ENCODE data around the gene CTXN1.

Gene CTXN1

DNA sequence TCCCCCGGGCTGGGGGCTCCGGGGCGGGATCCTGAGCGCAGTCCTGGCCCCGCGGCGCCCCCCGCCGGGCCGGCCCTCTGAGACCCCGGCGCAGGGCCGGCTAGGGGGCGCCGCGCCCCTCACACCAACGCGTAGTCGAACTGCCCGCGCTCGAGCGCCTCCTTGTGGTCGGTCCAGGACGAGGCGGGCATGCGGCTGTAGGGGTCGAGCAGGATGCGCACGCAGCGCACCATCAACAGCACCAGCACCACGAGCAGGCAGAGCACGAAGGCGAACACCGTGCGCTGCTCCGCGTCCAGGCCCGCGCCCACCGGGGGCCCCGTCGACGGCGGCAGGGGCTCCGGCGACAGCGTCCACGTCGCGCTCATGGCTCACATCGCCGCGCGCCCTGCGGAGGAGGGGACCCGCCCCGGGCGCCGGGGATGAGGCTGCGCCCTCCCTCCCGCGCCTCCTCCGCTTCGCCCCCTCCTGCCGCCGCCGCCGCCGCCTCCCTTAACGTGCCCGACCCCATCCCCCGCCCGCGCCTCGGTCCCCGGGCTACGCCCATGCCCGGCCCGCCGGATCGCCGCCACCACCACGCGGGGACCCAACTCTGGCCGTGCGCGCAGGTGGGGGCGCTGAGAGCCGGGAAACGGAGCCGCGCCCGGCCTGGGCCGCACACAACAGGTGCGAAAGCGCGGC is 624 bp downstream of the CTXN1 start:
- H3K4me1 ChIP-seq (ENCODE audit: control insufficient read depth, insufficient read depth, low read length): peaks cover 9% of the 10 kb centered on the region
- peak overlapping the region; percentile 72 for H3K27ac ChIP-seq (ENCODE audit: insufficient read depth, low read depth, low read length, poor library complexity, severe bottlenecking)
- H3K27me3 ChIP-seq (ENCODE audit: control insufficient read depth, insufficient read depth, low read length, poor library complexity, severe bottlenecking): no peaks in the 10 kb centered on the region
- H3K9me3 ChIP-seq (ENCODE audit: control insufficient read depth, low read length): no peaks in the 10 kb centered on the region
- 0% methylated on average over 98 of the region's 98 CpGs for WGBS, 2 experiments
- peaks cover 8% of the 10 kb centered on the region for H3K36me3 ChIP-seq (ENCODE audit: control insufficient read depth, insufficient read depth, low read length)
- H3K4me3 ChIP-seq (ENCODE audit: insufficient read depth, low read depth, low read length): peak overlapping the region; percentile 69

- Histone ChIP-seq H3K36me3 (ENCODE audit: control insufficient read depth, insufficient read depth, low read length) (peaks cover 8% of the 10 kb centered on the region), H3K4me3 (ENCODE audit: insufficient read depth, low read depth, low read length) (peak overlapping the region; percentile 69), H3K27ac (ENCODE audit: insufficient read depth, low read depth, low read length, poor library complexity, severe bottlenecking) (no peak overlapping the region), H3K27me3 (ENCODE audit: control insufficient read depth, insufficient read depth, low read length, poor library complexity, severe bottlenecking) (peaks cover 2% of the 10 kb centered on the region), H3K9me3 (ENCODE audit: control insufficient read depth, low read length) (no peaks in the 10 kb centered on the region), H3K4me1 (ENCODE audit: control insufficient read depth, insufficient read depth, low read length) (peaks cover 11% of the 10 kb centered on the region)
- 53 to 55% methylated on average over 34 of the region's 34 CpGs for WGBS, 2 experiments
Measured at GRCh38 chr19:7924651-7925170, 1.2 kb downstream of the CTXN1 start.

GRCh38 chr19:7924241-7924640 is 1.7 kb downstream of the CTXN1 start:
- Histone ChIP-seq H3K27me3 (ENCODE audit: control insufficient read depth, insufficient read depth, low read length, poor library complexity, severe bottlenecking) (peaks cover 7% of the 10 kb centered on the region), H3K9me3 (ENCODE audit: control insufficient read depth, low read length) (no peaks in the 10 kb centered on the region), H3K4me1 (ENCODE audit: control insufficient read depth, insufficient read depth, low read length) (peaks cover 15% of the 10 kb centered on the region), H3K4me3 (ENCODE audit: insufficient read depth, low read depth, low read length) (peak overlapping the region; percentile 69), H3K36me3 (ENCODE audit: control insufficient read depth, insufficient read depth, low read length) (peaks cover 8% of the 10 kb centered on the region), H3K27ac (ENCODE audit: insufficient read depth, low read depth, low read length, poor library complexity, severe bottlenecking) (no peak overlapping the region)
- WGBS, 2 experiments: 90 to 94% methylated on average over 12 of the region's 12 CpGs

GRCh38 chr19:7923295-7924191 is 2.4 kb downstream of the CTXN1 start:
- no peak overlapping the region for H3K4me3 ChIP-seq (ENCODE audit: insufficient read depth, low read depth, low read length)
- peaks cover 15% of the 10 kb centered on the region for H3K4me1 ChIP-seq (ENCODE audit: control insufficient read depth, insufficient read depth, low read length)
- peaks cover 14% of the 10 kb centered on the region for H3K27me3 ChIP-seq (ENCODE audit: control insufficient read depth, insufficient read depth, low read length, poor library complexity, severe bottlenecking)
- H3K27ac ChIP-seq (ENCODE audit: insufficient read depth, low read depth, low read length, poor library complexity, severe bottlenecking): no peak overlapping the region
- 94 to 95% methylated on average over 31 of the region's 31 CpGs for WGBS, 2 experiments
- peaks cover 8% of the 10 kb centered on the region for H3K36me3 ChIP-seq (ENCODE audit: control insufficient read depth, insufficient read depth, low read length)
- H3K9me3 ChIP-seq (ENCODE audit: control insufficient read depth, low read length): no peaks in the 10 kb centered on the region

DNA sequence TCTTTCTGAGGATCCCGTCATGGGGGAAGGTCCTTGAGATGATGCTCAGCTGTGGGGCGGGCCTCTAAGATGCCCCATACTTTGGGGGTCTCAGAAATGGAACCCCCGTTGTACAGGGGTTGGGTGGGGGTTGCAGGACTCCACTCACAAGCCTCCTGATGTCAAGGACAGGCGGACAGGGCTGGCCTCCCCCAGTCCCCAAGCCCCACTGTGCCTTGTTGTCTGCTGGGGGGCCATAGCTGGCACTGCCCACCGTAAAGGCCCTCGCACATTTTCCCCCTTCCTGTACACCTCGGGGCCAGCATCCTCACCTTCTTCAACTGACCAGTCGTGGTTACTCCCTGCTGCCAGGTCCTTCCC is 3.1 kb downstream of the CTXN1 start:
- Histone ChIP-seq H3K4me3 (ENCODE audit: insufficient read depth, low read depth, low read length) (no peak overlapping the region), H3K27ac (ENCODE audit: insufficient read depth, low read depth, low read length, poor library complexity, severe bottlenecking) (no peak overlapping the region), H3K9me3 (ENCODE audit: control insufficient read depth, low read length) (no peaks in the 10 kb centered on the region), H3K27me3 (ENCODE audit: control insufficient read depth, insufficient read depth, low read length, poor library complexity, severe bottlenecking) (peaks cover 21% of the 10 kb centered on the region), H3K4me1 (ENCODE audit: control insufficient read depth, insufficient read depth, low read length) (peaks cover 15% of the 10 kb centered on the region), H3K36me3 (ENCODE audit: control insufficient read depth, insufficient read depth, low read length) (peaks cover 8% of the 10 kb centered on the region)
- 95 to 96% methylated on average over 8 of the region's 8 CpGs for WGBS, 2 experiments

GRCh38 chr19:7921967-7922835 is 3.7 kb downstream of the CTXN1 start:
- Histone ChIP-seq H3K27ac (ENCODE audit: insufficient read depth, low read depth, low read length, poor library complexity, severe bottlenecking) (no peak overlapping the region), H3K9me3 (ENCODE audit: control insufficient read depth, low read length) (no peaks in the 10 kb centered on the region), H3K4me1 (ENCODE audit: control insufficient read depth, insufficient read depth, low read length) (peaks cover 18% of the 10 kb centered on the region), H3K4me3 (ENCODE audit: insufficient read depth, low read depth, low read length) (no peak overlapping the region), H3K36me3 (ENCODE audit: control insufficient read depth, insufficient read depth, low read length) (peaks cover 8% of the 10 kb centered on the region), H3K27me3 (ENCODE audit: control insufficient read depth, insufficient read depth, low read length, poor library complexity, severe bottlenecking) (peaks cover 27% of the 10 kb centered on the region)
- WGBS, 2 experiments: 93 to 94% methylated on average over 31 of the region's 31 CpGs

DNA sequence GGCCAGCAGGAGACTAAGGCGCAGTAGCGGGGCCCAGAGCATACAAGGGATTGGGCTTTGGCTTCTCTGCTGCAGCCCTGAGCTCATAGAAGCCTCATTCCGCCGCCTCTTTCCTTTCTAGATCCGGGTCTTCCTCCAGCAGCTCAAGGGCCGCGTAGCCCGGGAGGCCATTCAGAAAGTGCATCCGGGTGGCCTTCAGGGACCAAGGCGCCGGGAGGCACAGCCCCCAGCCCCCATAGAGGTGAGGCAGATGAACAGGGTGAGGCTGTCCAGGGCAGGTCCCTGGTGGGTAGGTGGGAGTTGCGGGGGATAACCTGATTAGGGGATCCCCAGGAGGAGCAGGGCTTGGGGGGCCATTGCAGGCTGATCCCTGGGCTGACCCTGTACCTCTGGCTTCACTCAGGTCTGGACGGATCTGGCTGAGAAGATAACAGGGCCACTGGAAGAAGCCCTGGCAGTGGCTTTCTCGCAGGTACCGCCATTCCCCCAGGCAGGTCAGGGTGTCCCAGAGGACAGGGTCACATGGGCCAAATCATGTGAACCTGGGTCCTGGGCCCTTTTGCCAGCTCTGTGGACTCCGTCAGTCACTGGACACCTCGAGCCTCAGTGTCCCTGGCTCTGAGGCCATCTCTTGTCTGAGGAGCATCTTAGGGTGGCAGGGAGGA is 4.5 kb downstream of the CTXN1 start:
- Histone ChIP-seq H3K9me3 (ENCODE audit: control insufficient read depth, low read length) (no peaks in the 10 kb centered on the region), H3K4me3 (ENCODE audit: insufficient read depth, low read depth, low read length) (peak overlapping the region; percentile 35), H3K36me3 (ENCODE audit: control insufficient read depth, insufficient read depth, low read length) (peaks cover 8% of the 10 kb centered on the region), H3K27ac (ENCODE audit: insufficient read depth, low read depth, low read length, poor library complexity, severe bottlenecking) (no peak overlapping the region), H3K4me1 (ENCODE audit: control insufficient read depth, insufficient read depth, low read length) (peaks cover 24% of the 10 kb centered on the region), H3K27me3 (ENCODE audit: control insufficient read depth, insufficient read depth, low read length, poor library complexity, severe bottlenecking) (peaks cover 35% of the 10 kb centered on the region)
- 86 to 87% methylated on average over 17 of the region's 17 CpGs for WGBS, 2 experiments

DNA sequence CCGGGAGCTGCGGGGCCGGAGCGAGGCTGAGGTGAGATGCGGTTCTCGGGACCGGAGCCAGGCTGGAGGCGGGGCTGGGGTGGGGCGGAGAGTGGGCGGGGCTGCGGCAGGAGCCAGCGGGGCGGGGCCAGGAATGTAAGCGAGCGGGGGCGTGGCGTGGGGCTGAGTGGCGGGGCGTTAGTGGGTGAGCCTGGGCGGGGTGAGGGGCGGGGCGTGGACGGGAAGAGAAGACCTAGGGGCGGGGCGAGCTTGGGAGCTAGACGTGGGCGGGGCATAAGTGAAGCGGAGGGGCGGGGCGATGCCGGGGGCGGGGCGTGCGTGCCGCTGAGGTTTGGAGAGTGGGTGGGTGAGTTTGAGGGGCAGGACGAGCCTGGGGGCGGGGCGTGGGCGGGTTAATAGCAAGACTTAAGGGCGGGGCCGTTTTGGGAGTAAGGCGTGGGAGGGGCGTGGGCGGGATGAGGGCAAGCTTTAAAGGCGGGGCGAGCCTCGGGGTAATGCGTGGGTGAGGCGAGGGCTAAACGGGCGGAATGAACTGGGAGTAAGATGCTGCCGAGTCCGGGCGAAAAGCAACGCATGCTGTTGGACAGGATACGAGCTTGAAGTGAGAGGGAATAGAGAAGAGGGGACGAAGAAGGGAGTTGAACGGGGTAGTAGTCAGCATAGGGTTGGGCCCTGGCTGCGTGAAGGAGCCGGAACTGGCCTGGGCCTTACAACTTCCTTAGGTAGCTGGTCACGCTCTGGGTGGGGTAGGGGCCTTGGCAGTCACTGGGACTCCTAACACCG is 5.2 kb downstream of the CTXN1 start:
- Histone ChIP-seq H3K9me3 (ENCODE audit: control insufficient read depth, low read length) (no peaks in the 10 kb centered on the region), H3K4me3 (ENCODE audit: insufficient read depth, low read depth, low read length) (peak overlapping the region; percentile 59), H3K27ac (ENCODE audit: insufficient read depth, low read depth, low read length, poor library complexity, severe bottlenecking) (peak overlapping the region; percentile 63), H3K4me1 (ENCODE audit: control insufficient read depth, insufficient read depth, low read length) (peaks cover 31% of the 10 kb centered on the region), H3K27me3 (ENCODE audit: control insufficient read depth, insufficient read depth, low read length, poor library complexity, severe bottlenecking) (peaks cover 42% of the 10 kb centered on the region), H3K36me3 (ENCODE audit: control insufficient read depth, insufficient read depth, low read length) (peaks cover 8% of the 10 kb centered on the region)
- WGBS, 2 experiments: 7 to 8% methylated on average over 62 of the region's 62 CpGs

Data from ectodermal cell (in vitro differentiated cells).